Stimulated activated CD8-positive, alpha-beta memory T cell treated with anti-CD3 and anti-CD28 coated beads, Interleukin-4, amount 100 ng/mL, for 48 hours (primary cell): ENCODE measurements around the gene PRRT2.
"Not testable (repeated sequence)": the region's sequence is repeated elsewhere in the genome, so short reads cannot be mapped to it uniquely, and the experiment has no call there.

Experiments
- DNase-seq: peaks from one replicate; pipeline ENCODE4 v3.0.0-alpha.2; 2020

Gene PRRT2

DNA sequence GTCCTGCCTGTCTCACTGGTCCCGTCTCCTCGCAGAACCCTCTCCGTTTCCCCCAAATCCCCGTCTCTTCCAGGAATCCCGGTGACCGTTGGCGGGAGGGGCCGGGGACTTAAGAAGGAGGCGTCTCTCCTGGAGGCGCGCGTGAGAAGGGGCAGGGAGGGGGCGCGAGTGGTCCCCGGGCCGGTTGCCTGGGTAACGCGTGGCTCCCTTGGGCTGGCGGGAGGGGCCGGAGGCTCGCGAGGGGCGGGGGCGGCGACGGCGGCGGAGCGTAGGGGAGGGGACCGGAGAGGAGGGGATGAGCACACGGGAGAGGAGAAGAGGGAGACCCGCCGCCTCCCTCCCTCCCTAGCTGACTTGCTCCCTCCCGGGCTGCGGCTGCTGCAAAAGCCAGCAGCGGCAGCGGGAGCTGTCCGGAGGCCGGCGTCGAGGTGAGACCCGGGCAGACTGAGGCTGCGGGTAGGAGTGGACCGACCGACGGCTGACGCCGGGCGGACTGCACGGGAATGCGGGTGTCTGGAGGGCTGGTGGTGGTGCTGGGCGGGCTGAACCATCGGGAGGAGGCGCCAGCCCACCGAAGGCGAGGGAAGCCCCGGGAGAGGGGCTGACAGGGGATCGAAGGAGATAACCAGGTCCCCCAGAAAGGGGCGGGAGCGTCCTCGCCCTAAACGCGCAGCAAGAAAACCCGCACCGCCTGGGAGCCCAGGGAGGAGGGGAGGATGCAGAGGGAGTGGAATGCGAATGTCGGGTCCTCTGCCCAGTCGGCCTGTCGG lies at the start of gene PRRT2:
PRRT2 (plus strand) TSS at position 298 of the 770 bp plus-strand sequence. CDS start 862 bp downstream, outside the sequence.
- DNase-seq, result peak; percentile 71

DNA sequence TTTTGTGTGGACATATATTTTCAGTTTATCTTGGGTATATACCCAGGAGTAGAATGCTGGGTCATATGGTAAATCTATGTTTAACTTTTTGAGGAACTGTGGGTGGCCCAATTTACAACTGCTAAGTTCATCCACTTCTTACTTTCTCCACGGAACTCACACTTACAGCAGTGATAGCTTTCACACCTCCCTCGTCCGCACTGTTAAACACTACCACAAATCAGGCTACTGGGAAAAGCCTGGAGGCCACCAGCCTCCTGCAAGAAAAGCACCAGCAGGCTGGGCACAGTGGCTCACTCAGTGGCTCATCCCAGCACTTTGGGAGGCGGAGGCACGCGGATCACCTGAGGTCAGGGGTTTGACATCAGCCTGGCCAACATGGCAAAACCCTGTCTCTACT lies 48.7 kb upstream of the PRRT2 start:
- DNase-seq, result no peak

DNA sequence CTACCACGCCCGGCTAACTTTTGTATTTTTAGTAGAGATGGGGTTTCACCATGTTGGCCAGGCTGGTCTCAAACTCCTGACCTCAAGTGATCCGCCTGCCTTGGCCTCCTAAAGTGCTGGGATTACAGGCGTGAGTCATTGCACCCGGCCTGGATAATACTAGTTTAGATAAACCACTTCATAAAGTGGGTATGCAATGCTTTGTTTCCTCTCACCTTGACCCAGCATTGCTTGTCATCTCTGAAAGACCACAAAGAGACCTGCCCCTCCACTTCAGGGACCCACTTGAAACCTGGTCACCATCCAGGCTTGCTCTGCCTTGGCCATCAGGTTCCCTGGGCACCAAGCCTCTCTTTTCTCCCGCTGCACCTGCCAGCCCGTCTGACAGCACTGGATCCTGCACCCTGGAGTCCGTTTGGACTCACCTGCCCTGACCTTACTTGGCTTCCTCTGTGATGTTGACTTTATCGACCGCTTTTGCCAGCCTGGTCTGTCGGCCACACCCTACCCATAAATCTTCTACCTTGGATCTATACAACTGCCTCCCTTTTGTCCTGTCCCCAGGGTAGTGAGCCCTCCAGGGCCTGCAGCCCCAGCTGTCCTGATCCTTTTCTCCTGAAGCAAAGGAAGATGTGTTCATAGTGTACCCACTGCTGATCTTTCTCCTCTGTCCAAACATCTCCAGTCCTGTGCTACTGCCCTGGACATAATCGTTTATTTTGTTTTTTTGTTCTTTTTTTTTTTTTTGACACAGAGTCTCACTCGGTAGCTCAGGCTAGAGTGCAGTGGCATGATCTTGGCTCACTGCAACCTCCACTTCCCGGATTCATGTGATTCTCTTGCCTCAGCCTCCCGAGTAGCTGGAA lies 46.6 kb upstream of the PRRT2 start:
- DNase-seq, result no peak

DNA sequence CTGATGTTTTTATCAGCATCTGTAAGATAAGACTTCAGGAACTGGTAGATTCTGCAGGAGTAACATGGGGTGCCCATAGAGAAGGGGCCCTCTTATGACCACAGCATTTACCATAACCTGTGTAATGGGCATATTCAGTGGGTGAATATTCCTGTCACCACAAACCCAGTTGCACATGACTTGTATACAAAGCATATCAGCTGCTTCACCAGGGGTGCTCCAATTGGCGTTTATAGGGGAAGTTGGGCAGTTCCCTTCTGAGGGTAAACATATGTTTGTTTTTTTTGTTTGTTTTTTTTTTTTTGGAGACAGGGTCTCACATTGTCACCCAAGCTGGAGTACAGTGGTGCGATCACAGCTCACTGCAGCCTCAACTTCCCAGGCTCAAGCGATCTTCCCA lies 45.4 kb upstream of the PRRT2 start:
- DNase-seq, result no peak

DNA sequence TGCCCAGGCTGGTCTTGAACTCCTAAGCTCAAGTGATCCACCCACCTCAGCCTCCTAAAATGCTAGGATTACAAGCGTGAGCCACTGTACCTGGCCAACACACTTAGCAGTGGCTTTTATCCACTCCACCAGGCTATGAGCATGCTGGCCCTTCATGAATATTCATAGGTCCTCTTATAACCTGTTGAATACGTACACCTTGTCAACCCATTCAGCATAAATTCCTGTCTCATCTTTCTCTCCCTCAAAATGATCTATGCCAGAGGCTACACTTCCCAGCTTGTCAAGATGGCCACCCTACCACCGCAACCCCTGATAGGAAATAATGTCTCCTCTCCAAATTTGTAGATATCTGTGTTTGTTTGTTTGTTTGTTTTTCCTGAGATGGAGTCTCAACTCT lies 44.9 kb upstream of the PRRT2 start:
- DNase-seq, result no peak

DNA sequence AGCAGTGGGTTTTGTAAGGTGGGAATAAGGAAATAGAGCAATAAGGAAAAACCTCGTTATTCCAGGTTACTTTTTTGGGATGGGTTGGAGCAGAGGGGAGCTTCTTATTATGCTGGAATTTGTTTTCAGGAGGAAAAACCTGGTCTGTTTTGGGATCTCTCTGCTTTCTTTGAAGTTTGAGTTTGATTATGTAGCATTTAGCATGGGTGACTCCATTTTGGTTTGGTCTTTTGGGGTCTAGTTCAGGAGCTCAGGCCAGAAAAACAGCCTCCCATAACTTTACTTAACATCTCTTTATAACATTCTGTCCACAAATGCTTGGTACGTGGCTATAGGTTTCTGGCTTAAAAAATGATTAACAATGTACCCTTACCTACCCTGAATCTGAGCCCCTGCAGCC lies 42.5 kb upstream of the PRRT2 start:
- no peak for DNase-seq

DNA sequence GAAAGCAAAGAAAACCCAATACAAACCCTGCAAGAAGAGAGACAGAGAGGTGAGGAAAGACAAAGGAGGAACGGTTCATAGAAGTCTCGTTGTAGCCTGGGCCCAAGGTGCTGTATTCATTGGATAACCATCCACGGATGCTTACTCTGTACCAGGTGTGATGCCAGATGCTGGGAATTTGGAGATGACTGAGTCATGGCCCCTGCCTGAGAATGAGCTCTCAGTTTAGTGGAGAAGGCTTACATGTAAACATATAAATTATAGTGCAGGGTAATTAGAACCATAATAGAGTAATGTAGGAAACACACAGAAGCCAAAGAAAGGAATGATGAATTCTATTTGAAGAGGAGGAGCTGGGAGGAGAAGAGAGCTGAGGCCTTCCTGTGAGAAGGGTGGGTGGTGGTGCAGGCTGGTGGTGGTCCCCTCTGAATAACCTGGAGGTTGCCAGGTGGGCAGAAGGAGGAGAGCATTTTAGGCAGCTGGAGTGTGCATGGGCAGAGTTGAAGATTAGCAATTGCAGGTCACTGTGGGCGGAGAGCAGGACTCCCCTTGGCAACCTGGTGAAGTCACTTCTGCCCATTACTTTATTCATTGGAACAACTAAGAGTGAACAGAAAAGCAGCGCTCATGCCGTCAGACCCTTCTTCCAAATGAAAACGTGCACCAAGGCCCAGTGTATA lies 41.6 kb upstream of the PRRT2 start:
- no peak for DNase-seq

DNA sequence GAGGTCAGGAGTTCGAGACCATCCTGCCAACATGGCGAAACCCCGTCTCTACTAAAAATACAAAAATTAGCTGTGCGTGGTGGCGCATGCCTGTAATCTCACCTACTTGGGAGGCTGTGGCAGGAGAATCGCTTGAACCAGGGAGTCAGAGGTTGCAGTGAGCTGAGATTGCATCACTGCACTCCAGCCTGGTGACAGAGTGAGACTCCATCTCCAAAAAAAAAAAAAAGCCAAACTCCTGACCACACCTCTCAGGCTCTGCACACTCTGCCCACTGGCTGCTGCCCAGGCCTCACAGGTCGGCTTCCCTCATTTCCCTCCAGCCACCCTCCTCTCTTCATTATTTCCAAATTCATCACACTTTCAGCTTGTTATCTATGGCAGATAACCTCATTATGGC lies 39.7 kb upstream of the PRRT2 start:
- not testable (repeated sequence) for DNase-seq

DNA sequence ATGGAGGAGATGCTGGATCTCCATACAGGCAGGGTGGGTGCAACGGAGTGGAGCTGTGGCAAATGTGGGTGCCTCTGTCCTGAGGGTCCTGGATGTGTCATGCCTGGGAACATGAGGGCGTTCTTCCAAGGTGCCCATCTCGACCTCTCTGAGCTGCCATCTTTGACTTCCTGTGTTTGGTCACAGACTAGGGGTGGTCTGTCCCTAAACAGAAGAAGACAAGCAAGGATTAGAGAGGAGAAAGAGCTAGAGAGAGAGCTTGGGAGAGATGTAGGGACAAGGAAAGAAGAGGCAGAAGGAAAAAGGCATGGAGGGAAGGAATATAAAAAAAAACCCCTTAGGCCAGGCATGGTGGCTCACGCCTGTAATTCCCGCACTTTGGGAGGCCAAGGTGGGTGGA lies 37.3 kb upstream of the PRRT2 start:
- no peak for DNase-seq

DNA sequence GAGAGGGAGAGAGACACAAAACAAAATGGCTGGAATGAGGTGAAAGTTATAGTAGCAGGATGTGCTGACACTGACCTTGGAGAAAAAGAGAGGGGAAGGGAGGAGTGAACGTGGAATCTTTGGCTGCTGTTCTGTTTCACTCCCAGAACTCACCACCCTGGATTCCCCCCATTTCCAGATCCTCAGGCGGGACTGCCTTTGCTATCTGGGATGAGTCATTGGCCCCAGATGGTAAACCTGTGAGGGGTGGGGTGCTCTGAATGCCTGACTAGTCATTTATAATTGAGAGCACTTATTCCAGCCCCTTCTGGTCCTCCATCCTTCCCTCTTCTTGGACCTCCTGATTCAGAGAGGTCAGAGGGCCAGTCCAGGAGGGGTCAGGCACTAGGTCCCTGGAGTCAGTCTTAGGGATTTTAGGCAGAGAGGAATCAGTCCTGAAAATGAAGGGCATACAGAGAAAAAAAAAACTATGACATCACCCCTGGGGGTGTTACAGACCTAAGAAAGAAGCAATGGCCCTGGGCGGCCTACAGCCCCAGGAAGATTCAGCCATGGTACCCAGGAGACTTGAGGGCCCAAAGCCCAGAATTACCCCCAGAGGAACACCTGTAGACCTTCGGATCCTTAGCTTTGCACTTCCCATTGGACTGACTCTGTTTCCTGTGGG lies 36.1 kb upstream of the PRRT2 start:
- DNase-seq, result no peak

DNA sequence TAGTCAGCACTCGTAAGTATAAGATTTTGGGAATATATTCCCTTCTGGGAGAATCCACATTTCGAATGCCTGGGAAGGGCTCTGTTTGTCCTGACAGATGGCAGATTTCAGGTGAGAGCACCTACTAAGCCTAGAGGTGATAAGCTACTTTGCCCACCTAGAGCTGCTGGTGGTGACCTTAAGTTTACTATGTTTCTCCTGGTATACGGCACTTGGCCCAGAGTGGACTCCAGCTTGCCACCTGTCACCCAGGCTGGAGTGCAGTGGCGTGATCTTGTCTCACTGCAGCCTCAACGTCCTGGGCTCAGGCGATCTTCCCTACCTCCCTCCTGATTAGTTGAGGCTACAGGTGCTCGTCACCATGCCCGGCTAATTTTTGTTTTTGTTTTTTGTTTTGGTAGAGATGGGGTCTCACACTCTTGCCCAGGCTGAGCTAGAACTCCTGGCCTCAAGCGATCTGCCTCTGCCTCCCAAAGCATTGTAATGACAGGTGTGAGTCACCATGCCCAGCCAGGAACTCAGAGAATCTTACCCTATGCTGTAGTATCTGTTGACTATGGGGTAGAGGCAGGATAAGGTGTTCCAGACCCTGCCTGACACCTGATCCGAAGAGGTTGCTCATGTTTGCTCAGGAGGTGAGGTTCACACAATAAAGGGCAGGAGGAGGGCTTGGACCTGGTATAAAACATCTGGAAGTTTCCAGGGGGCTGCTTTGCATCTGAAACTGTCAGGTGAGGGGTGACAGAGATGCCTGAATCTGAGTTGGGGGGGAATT lies 34.2 kb upstream of the PRRT2 start, which contains the start of gene ZG16:
ZG16 (plus strand) TSS at position 681 of the 775 bp plus-strand sequence. CDS start 1,011 bp downstream, outside the sequence.
- no peak for DNase-seq

DNA sequence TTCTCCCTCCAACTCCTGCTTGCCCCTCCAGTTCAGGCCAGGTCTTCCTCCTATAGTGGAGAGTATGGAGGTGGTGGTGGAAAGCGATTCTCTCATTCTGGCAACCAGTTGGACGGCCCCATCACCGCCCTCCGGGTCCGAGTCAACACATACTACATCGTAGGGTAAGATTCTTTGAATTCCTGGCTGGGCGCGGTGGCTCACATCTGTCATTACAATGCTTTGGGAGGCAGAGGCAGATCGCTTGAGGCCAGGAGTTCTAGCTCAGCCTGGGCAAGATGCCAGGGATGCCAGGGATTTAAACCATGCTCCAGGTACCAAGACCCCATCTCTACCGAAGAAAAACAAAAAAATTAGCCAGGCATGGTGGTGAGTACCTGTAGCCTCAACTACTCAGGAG lies 32.5 kb upstream of the PRRT2 start:
- no peak for DNase-seq

DNA sequence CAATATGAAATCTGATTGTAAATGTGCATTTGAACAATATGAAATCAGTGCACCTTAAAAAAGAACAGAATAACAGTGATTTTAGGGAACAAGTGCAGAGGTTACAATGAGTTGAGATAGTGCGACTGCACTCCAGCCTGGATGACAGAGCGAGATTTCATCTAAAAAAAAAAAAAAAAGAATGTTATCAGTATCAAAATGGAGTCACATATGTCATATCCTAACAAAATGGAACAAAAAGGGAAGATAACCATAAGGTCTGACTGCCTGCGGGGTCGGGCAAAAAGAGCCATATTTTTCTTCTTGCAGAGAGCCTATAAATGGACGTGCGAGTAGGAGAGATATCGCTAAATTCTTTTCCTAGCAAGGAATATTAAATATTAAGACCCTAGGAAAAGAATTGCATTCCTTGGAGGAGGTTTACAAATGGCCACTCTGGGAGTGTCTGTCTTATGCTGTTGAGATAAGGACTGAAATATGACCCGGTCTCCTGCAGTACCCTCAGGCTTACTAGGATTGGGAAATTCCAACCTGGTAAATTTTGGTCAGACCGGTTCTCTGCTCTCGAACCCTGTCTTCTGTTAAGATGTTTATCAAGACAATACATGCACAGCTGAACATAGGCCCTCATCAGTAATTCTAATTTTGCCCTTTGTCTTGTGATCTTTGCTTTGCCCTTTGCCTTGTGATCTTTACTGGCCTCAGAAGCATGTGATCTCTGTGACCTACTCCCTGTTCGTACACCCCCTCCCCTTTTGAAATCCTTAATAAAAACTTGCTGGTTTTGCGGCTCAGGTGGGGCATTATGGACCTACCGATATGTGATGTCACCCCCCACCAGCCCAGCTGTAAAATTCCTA lies 28.7 kb upstream of the PRRT2 start:
- not testable (repeated sequence) for DNase-seq

DNA sequence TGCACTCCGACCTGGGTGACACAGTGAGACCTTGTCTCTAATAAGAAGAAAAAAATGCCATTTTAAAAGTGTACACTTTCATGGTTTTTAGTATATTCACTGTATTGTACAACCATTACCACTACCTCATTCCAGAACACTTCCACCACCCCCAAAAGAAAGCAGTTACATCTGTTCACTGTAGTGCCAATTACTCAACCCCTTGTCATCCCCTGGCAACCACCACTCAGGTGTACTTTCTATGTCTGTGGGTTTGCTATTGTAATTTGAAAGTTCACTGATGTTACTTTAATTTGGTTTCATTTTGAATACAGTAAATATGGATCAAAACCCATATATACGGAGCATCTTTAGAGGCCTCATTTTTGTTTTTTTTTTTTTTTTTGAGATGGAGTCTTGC lies 27.8 kb upstream of the PRRT2 start:
- no peak for DNase-seq

DNA sequence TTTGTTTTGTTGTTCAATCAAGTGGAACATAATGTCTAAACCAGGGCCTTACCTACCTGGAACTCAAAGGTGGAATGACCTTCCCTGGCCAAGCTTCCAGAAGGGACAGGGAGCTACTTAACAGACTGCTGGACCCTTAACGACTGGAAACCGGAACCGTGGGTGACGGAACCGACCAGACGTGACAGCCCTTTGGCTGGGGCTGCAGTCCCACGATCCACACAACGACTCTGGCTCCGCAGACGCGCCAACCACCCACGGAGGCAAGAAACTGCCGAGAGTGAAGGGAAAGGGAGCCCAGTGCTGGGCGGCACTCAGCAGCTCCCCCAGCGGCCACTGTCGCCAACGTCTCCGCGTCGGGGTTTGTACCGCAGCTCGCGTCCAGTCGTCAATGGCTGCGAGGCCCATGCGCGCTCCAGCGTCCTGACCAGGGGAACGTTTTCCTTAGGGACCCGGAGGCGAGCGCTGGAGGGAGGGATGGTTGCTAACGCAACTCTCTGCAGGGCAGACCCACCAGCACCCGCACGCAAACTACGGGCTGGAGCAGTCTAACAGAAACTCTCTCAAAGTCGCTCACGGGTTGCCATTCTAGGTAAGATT lies 27.0 kb upstream of the PRRT2 start:
- peak; percentile 86 for DNase-seq

DNA sequence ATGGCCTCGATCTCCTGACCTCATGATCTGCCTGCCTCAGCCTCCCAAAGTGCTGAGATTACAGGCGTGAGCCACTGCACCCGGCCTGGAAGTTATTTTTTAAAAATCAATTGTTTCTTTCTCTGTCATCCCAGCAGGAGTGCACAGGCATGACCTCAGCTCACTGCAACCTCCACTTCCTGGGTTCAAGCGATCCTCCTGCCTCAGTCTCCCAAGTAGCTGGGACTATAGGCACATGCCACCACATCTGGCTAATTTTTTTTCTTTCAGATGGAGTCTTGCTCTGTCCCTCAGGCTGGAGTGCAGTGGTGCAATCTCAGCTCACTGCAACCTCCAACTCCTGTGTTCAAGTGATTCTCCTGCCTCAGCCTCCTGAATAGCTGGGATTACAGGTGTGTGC lies 24.8 kb upstream of the PRRT2 start:
- not testable (repeated sequence) for DNase-seq

DNA sequence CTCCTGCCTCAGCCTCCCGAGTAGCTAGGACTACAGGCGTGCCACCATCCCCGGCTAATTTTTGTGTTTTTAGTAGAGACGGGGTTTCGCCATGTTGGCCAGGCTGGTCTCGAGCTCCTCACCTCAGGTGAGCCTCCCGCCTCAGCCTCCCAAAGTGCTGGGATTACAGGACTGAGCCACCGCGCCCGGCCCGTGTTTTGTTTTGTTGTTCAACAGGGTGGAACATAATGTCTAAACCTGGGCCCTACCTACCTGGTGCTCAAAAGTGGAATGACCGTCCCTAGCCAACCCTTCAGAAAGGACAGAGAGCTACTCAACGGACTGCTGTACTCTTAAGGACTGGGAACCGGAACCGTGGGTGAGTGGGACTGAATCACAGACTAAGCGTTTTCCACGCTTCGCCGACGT lies 22.2 kb upstream of the PRRT2 start:
- no peak for DNase-seq

DNA sequence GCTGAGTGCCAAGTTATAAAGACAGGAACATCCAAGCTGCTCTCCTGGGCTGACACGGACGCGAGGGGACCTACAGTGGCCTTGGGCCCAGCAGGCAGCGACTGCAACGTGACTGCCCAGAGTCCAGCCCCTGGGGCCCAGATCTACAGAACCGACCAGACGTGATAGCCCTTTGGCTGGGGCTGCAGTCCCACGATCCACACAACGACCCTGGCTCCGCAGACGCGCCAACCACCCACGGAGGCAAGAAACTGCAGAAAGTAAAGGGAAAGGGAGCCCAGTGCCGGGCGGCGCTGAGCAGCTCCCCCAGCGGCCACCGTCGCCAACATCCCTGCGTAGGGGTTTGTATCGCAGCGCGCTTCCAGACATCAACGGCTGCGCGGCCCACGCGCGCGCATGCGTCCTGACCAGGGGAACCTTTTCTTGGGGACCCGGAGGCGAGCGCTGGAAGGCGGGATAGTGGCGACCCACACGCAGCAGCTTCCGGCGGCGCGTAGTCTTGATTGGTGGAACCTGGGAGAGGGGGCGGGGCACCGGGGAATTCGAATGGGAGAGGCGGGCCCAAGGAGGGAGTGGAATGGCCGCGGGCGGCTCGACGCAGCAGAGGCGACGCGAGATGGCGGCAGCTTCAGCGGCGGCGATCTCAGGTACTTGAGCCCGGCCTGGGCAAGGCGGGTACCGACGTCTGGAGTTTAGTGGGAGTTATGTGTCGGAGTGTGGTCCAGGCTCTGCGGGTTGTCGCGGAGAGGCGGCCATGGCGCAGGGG lies 21.6 kb upstream of the PRRT2 start, which contains the start of gene KIF22:
KIF22 (plus strand) TSS at position 569 of the 766 bp plus-strand sequence; CDS start at position 578, 9 bp downstream.
- DNase-seq, result peak; percentile 100
